Amygdala (tissue), 56 donors: ENCODE results near the gene INTS13.
"Not testable (repeated sequence)": the region's sequence is repeated elsewhere in the genome, so short reads cannot be mapped to it uniquely, and the experiment has no call there.

ENCODE experiments used
- DNase-seq, 56 donors: peaks; one replicate each; lab custom pipeline; 2025; lab: John Stamatoyannopoulos, UW

Gene INTS13

GRCh38 chr12:26871985-26872384, 65.8 kb downstream of the INTS13 start:
- no peak for DNase-seq

GRCh38 chr12:26870491-26871419, 67.0 kb downstream of the INTS13 start:
- DNase-seq = no peak

GRCh38 chr12:26869908-26870459, 67.8 kb downstream of the INTS13 start:
- DNase-seq = no peak

GRCh38 chr12:26869104-26869494, 68.7 kb downstream of the INTS13 start:
- DNase-seq = no peak

GRCh38 chr12:26868447-26869103, 69.2 kb downstream of the INTS13 start:
- no peak for DNase-seq

GRCh38 chr12:26867080-26867479, 70.7 kb downstream of the INTS13 start:
- no peak for DNase-seq

GRCh38 chr12:26863515-26863914, 74.3 kb downstream of the INTS13 start:
- DNase-seq = no peak

GRCh38 chr12:26862787-26863186, 75.0 kb downstream of the INTS13 start:
- not testable (repeated sequence) for DNase-seq

- no peak for DNase-seq
Measured at GRCh38 chr12:26861690-26862089, 76.1 kb downstream of the INTS13 start.

- DNase-seq = no peak
Measured at GRCh38 chr12:26857465-26858176, 80.2 kb downstream of the INTS13 start.

GRCh38 chr12:26855337-26855736, 82.4 kb downstream of the INTS13 start:
- DNase-seq = no peak
